H9 (cell line): Measurements from ENCODE around the gene TRIM27. TPM values are rescaled to one million over a fixed set of nuclear protein-coding genes. Genes with fewer than 3 reads are reported as not detected.

Source experiments
- DNase-seq: peaks from one replicate; pipeline ENCODE4 v3.0.0-alpha.2; 2017
- H2AFZ ChIP-seq: one replicate; pipeline ENCODE4 v1.6.1; 2013; ENCODE audit warnings: mild to moderate bottlenecking, low read length, control low read depth, moderate library complexity
- H2AK5ac ChIP-seq: 2 replicates; pipeline ENCODE4 v1.6.1; 2013; ENCODE audit warnings: low read length, control low read depth, mixed read lengths; ENCODE audit not compliant: insufficient read length
- H2BK120ac ChIP-seq: one replicate; pipeline ENCODE4 v1.6.1; 2013; ENCODE audit warnings: low read depth, mild to moderate bottlenecking, low read length, control low read depth, inconsistent platforms; ENCODE audit not compliant: poor library complexity, severe bottlenecking
- H2BK12ac ChIP-seq: 2 replicates; pipeline ENCODE4 v1.6.1; 2013; ENCODE audit warnings: low read length, control low read depth, mixed read lengths, low read depth; ENCODE audit not compliant: insufficient read length
- H2BK15ac ChIP-seq: 2 replicates; pipeline ENCODE4 v1.6.1; 2013; ENCODE audit warnings: low read depth, low read length, control low read depth
- H2BK20ac ChIP-seq: one replicate; pipeline ENCODE4 v1.6.1; 2013; ENCODE audit warnings: low read depth, mild to moderate bottlenecking, low read length, control low read depth, inconsistent platforms; ENCODE audit not compliant: poor library complexity, severe bottlenecking
- H2BK5ac ChIP-seq: 2 replicates; pipeline ENCODE4 v1.6.1; 2013; ENCODE audit warnings: low read length, control low read depth, mixed read lengths; ENCODE audit not compliant: insufficient read length
- H3K14ac ChIP-seq: 2 replicates; pipeline ENCODE4 v1.6.1; 2013; ENCODE audit warnings: low read length, control low read depth; ENCODE audit not compliant: insufficient read depth
- H3K18ac ChIP-seq: 2 replicates; pipeline ENCODE4 v1.6.1; 2013; ENCODE audit warnings: low read depth, mild to moderate bottlenecking, mixed read lengths, low read length, control low read depth; ENCODE audit not compliant: insufficient read length
- H3K23ac ChIP-seq: 2 replicates; pipeline ENCODE4 v1.6.1; 2013; ENCODE audit warnings: low read length, control low read depth, mixed read lengths, low read depth; ENCODE audit not compliant: insufficient read length
- H3K23me2 ChIP-seq: 2 replicates; pipeline ENCODE4 v1.6.1; 2013; ENCODE audit warnings: low read depth, mild to moderate bottlenecking, mixed read lengths, low read length, control low read depth; ENCODE audit not compliant: insufficient read length, poor library complexity, severe bottlenecking
- H3K27ac ChIP-seq: 2 replicates; pipeline ENCODE4 v1.5.1; 2013; ENCODE audit warnings: low read length, control low read depth, mixed read lengths, low read depth; ENCODE audit not compliant: insufficient read length
- H3K27me3 ChIP-seq: 2 replicates; pipeline ENCODE4 v1.6.1; 2013; ENCODE audit warnings: low read length, control low read depth, inconsistent platforms; ENCODE audit not compliant: insufficient read depth
- H3K4ac ChIP-seq: 2 replicates; pipeline ENCODE4 v1.6.1; 2013; ENCODE audit warnings: low read depth, mild to moderate bottlenecking, control low read depth, inconsistent platforms, low read length, moderate library complexity
- H3K4me1 ChIP-seq: 2 replicates; pipeline ENCODE4 v1.6.1; 2013; ENCODE audit warnings: low read length, control low read depth, inconsistent platforms; ENCODE audit not compliant: insufficient read depth
- H3K4me2 ChIP-seq: 2 replicates; pipeline ENCODE4 v1.6.1; 2013; ENCODE audit warnings: low read length, control low read depth, mixed read lengths; ENCODE audit not compliant: insufficient read length, insufficient read depth
- H3K56ac ChIP-seq: 2 replicates; pipeline ENCODE4 v1.6.1; 2013; ENCODE audit warnings: low read depth, mild to moderate bottlenecking, mixed read lengths, low read length, control low read depth; ENCODE audit not compliant: insufficient read length
- H3K79me1 ChIP-seq: 2 replicates; pipeline ENCODE4 v1.6.1; 2013; ENCODE audit warnings: low read depth, mild to moderate bottlenecking, moderate library complexity, low read length, control low read depth, inconsistent platforms; ENCODE audit not compliant: insufficient read depth, poor library complexity, severe bottlenecking
- H3K79me2 ChIP-seq: 2 replicates; pipeline ENCODE4 v1.6.1; 2013; ENCODE audit warnings: low read length, control low read depth, inconsistent platforms; ENCODE audit not compliant: insufficient read depth
- H3K9ac ChIP-seq: 2 replicates; pipeline ENCODE4 v1.6.1; 2013; ENCODE audit warnings: low read length, control low read depth, mixed read lengths; ENCODE audit not compliant: insufficient read length; ENCODE audit errors: extremely low read depth
- H3K9me3 ChIP-seq: one replicate; pipeline ENCODE4 v1.6.1; 2013; ENCODE audit warnings: low read depth, low read length, inconsistent platforms; ENCODE audit not compliant: control insufficient read depth
- H3T11ph ChIP-seq: one replicate; pipeline ENCODE4 v1.6.1; 2013; ENCODE audit warnings: mild to moderate bottlenecking, low read length, control low read depth, inconsistent platforms
- H4K20me1 ChIP-seq: one replicate; pipeline ENCODE4 v1.6.1; 2013; ENCODE audit not compliant: control insufficient read depth, insufficient read length, insufficient read depth
- H4K5ac ChIP-seq: 2 replicates; pipeline ENCODE4 v1.6.1; 2013; ENCODE audit warnings: low read depth, mild to moderate bottlenecking, mixed read lengths, low read length, control low read depth; ENCODE audit not compliant: insufficient read length
- H4K8ac ChIP-seq: replicated peaks from 2 replicates; pipeline ENCODE4 v1.6.1; 2013; ENCODE audit warnings: low read length, control low read depth, mixed read lengths, low read depth; ENCODE audit not compliant: insufficient read length
- H4K91ac ChIP-seq: 2 replicates; pipeline ENCODE4 v1.6.1; 2013; ENCODE audit warnings: low read depth, mild to moderate bottlenecking, moderate library complexity, mixed read lengths, low read length, control low read depth; ENCODE audit not compliant: insufficient read length
- H3K27ac Mint-ChIP-seq, 3 experiments: 2 replicates in 2 of 3; 3 replicates in 1 of 3; pipeline ENCODE4 v1.8.0; 2020 to 2021; ENCODE audit warnings: mixed read lengths in 3 of 3, mild to moderate bottlenecking in 1 of 3, moderate library complexity in 1 of 3
- H3K27me3 Mint-ChIP-seq: 2 replicates; pipeline ENCODE4 v1.8.0; 2021; ENCODE audit warnings: low read depth, mild to moderate bottlenecking, moderate library complexity, mixed read lengths
- H3K36me3 Mint-ChIP-seq, 3 experiments: 2 replicates in 2 of 3; 3 replicates in 1 of 3; pipeline ENCODE4 v1.8.0; 2020 to 2021; ENCODE audit warnings: low read depth in 3 of 3, mixed read lengths in 3 of 3; ENCODE audit not compliant: insufficient read depth in 1 of 3
- H3K4me1 Mint-ChIP-seq, 2 experiments: 2 replicates each; pipeline ENCODE4 v1.8.0; 2020; ENCODE audit warnings: mixed read lengths in 2 of 2
- H3K4me3 Mint-ChIP-seq, 2 experiments: 2 replicates in 1 of 2; 3 replicates in 1 of 2; pipeline ENCODE4 v1.8.0; 2020 to 2021; ENCODE audit warnings: mild to moderate bottlenecking in 2 of 2, mixed read lengths in 2 of 2, moderate library complexity in 1 of 2
- H3K9me3 Mint-ChIP-seq, 2 experiments: 2 replicates in 1 of 2; 3 replicates in 1 of 2; pipeline ENCODE4 v1.8.0; 2020; ENCODE audit warnings: mild to moderate bottlenecking in 2 of 2, mixed read lengths in 2 of 2, moderate library complexity in 1 of 2
- WGBS: extraction: QIAGEN DNeasy Blood & Tissue Kit; methylation state at CpG from one replicate; pipeline ENCODE4 v1.1.7; 2013; ENCODE audit warnings: missing lambda C conversion rate, low lambda C conversion rate, mixed read lengths; ENCODE audit not compliant: insufficient read length; ENCODE audit errors: extremely low coverage; 5-methylcytosine and 5-hydroxymethylcytosine counted together
- total RNA-seq: library from RNA; stranded (reverse); gene quantifications from 2 replicates; pipeline ENCODE4 v1.2.1, GENCODE V29; 2021
- TF ChIP-seq, protein P1 (sequence below): fragments of 200-600 bp; sonication (generic); conservative IDR thresholded peaks from 3 replicates; pipeline ENCODE4 v1.8.0; 2021; ENCODE audit warnings: antibody characterized with exemption, mild to moderate bottlenecking

Gene TRIM27
- total RNA-seq, 1 experiment from 2014 or later = 98.2 TPM

DNA sequence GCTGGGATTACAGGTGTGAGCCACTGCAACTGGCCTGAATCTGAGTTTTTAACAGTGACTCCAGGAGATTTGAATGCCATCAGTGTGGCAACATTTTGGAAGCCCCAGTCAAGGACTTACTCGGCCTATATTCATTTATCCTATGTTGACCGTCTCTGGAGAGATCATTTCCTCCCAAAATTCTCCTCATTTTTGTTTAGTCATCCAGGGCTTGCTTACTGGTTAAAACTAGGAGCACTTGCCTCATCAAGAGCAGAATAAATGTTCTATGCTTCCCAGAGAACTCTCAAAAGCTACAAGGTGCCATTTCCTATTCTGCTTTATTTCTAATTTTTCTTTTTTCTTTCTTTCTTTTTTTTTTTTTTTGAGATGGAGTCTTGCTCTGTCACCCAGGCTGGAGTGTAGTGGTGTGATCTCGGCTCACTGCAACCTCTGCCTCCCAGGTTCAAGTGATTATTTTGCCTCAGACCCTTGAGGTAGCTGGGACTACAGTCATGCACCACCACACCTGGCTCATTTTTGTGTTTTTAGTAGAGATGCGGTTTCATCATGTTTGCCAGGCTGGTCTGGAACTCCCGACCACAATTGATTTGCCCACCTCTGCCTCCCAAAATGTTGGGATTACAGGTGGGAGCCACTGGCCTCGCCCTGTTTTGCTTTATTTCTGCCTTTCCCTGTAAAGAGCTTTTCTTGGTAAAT is 23.4 kb upstream of the TRIM27 start:
- H3K56ac ChIP-seq = no peak overlapping the region
- Mint-ChIP-seq H3K9me3 (peaks cover 7 to 9% of the 10 kb centered on the region in 2 experiments), H3K4me1 (peaks cover 22 to 27% of the 10 kb centered on the region in 2 experiments), H3K27me3 (peaks cover 7% of the 10 kb centered on the region; the same call in 1 of the 2 replicates), H3K36me3 (peaks cover 4 to 5% (median 5%) of the 10 kb centered on the region in 3 experiments; a peak in 6 of 7 replicates), H3K4me3 (no peak overlapping the region; a peak in 1 of 5 replicates), H3K27ac (no peak overlapping the region)
- H3K18ac ChIP-seq = no peak overlapping the region
- no peaks in the 10 kb centered on the region for H3K27me3 ChIP-seq
- peaks cover 2% of the 10 kb centered on the region; the same call in 1 of the 2 replicates for H3K4me1 ChIP-seq
- H3T11ph ChIP-seq = no peak overlapping the region
- H3K9me3 ChIP-seq = no peaks in the 10 kb centered on the region
- H2BK5ac ChIP-seq = no peak overlapping the region
- H2BK20ac ChIP-seq = no peak overlapping the region
- no peak overlapping the region for H2BK15ac ChIP-seq
- no peak for DNase-seq
- no peak overlapping the region for H3K23ac ChIP-seq
- TF ChIP-seq, protein P1, sequence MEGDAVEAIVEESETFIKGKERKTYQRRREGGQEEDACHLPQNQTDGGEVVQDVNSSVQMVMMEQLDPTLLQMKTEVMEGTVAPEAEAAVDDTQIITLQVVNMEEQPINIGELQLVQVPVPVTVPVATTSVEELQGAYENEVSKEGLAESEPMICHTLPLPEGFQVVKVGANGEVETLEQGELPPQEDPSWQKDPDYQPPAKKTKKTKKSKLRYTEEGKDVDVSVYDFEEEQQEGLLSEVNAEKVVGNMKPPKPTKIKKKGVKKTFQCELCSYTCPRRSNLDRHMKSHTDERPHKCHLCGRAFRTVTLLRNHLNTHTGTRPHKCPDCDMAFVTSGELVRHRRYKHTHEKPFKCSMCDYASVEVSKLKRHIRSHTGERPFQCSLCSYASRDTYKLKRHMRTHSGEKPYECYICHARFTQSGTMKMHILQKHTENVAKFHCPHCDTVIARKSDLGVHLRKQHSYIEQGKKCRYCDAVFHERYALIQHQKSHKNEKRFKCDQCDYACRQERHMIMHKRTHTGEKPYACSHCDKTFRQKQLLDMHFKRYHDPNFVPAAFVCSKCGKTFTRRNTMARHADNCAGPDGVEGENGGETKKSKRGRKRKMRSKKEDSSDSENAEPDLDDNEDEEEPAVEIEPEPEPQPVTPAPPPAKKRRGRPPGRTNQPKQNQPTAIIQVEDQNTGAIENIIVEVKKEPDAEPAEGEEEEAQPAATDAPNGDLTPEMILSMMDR = no peak
- no peaks in the 10 kb centered on the region for H3K79me2 ChIP-seq
- H3K23me2 ChIP-seq = no peaks in the 10 kb centered on the region
- H2BK12ac ChIP-seq = no peak overlapping the region
- no peak overlapping the region for H2AFZ ChIP-seq
- H4K5ac ChIP-seq = no peak overlapping the region
- no peak overlapping the region for H3K14ac ChIP-seq
- no peak overlapping the region for H3K4ac ChIP-seq
- no peaks in the 10 kb centered on the region for H4K20me1 ChIP-seq
- no peak overlapping the region for H3K4me2 ChIP-seq
- no CpG with 5 or more reads among the region's 6 CpGs for WGBS
- H3K9ac ChIP-seq = no peak overlapping the region
- H2BK120ac ChIP-seq = no peak overlapping the region
- H4K91ac ChIP-seq = no peak overlapping the region
- H3K27ac ChIP-seq = no peak overlapping the region
- no peak overlapping the region for H4K8ac ChIP-seq
- no peak overlapping the region for H2AK5ac ChIP-seq
- no peaks in the 10 kb centered on the region for H3K79me1 ChIP-seq
